Subcutaneous abdominal adipose tissue (tissue), 5 donors: ENCODE results near the gene PDXDC1.
"Not testable (repeated sequence)": the region's sequence is repeated elsewhere in the genome, so short reads cannot be mapped to it uniquely, and the experiment has no call there.

Experiments
- H3K27ac ChIP-seq: one replicate; pipeline ENCODE4 v1.7.0; 2013; ENCODE audit warnings: low read depth, mild to moderate bottlenecking, inconsistent platforms, low read length, moderate library complexity
- H3K27me3 ChIP-seq, 5 donors: one replicate each; pipeline ENCODE4 v1.7.0; 2013; ENCODE audit warnings: low read length in 5 of 5, inconsistent platforms in 1 of 5; ENCODE audit not compliant: control insufficient read depth in 5 of 5, insufficient read depth in 4 of 5
- H3K36me3 ChIP-seq, 5 donors: one replicate each; pipeline ENCODE4 v1.7.0; 2013; ENCODE audit warnings: low read length in 5 of 5; ENCODE audit not compliant: control insufficient read depth in 5 of 5, insufficient read depth in 5 of 5
- H3K4me1 ChIP-seq, 5 donors: one replicate each; pipeline ENCODE4 v1.7.0; 2013; ENCODE audit warnings: low read length in 5 of 5, mild to moderate bottlenecking in 3 of 5, moderate library complexity in 1 of 5; ENCODE audit not compliant: control insufficient read depth in 5 of 5, insufficient read depth in 5 of 5
- H3K4me3 ChIP-seq, 5 donors: one replicate each; pipeline ENCODE4 v1.7.0; 2013; ENCODE audit warnings: low read length in 5 of 5, low read depth in 1 of 5
- H3K9ac ChIP-seq, 5 donors: one replicate each; pipeline ENCODE4 v1.7.0; 2013; ENCODE audit warnings: low read length in 5 of 5, mild to moderate bottlenecking in 4 of 5, moderate library complexity in 3 of 5
- H3K9me3 ChIP-seq, 5 donors: one replicate each; pipeline ENCODE4 v1.7.0; 2013; ENCODE audit warnings: low read length in 5 of 5; ENCODE audit not compliant: control insufficient read depth in 5 of 5
- donor health status: healthy.
- donor health status: healthy.
- donor health status: healthy.
- donor health status: healthy.
- donor health status: healthy.

Gene PDXDC1

GRCh38 chr16:15049581-15050180 lies 74.9 kb downstream of the PDXDC1 start:
- H3K27me3 ChIP-seq, result no peaks in the 10 kb centered on the region
- peaks cover 1 to 23% (median 18%) of the 10 kb centered on the region in 5 donors for H3K4me1 ChIP-seq
- H3K4me3 ChIP-seq, result no peak overlapping the region
- peak overlapping the region in 1 of 5 donors; percentile 22 for H3K9ac ChIP-seq
- H3K36me3 ChIP-seq, result peaks cover 0 to 25% (median 19%) of the 10 kb centered on the region in 5 donors
- no peaks in the 10 kb centered on the region for H3K9me3 ChIP-seq
- no peak overlapping the region for H3K27ac ChIP-seq

- not testable (repeated sequence) for H3K9ac ChIP-seq, H3K9me3 ChIP-seq, H3K27me3 ChIP-seq, H3K27ac ChIP-seq, H3K4me3 ChIP-seq
- Histone ChIP-seq H3K36me3 (peaks cover 0 to 23% (median 17%) of the 10 kb centered on the region in 5 donors), H3K4me1 (peaks cover 1 to 30% (median 24%) of the 10 kb centered on the region in 5 donors)
These were observed 75.6 kb downstream of the PDXDC1 start for GRCh38 chr16:15050440-15050839.

GRCh38 chr16:15051387-15051951 lies 76.6 kb downstream of the PDXDC1 start:
- peaks cover 3 to 31% (median 30%) of the 10 kb centered on the region in 5 donors for H3K4me1 ChIP-seq
- H3K4me3 ChIP-seq, result no peak overlapping the region
- H3K36me3 ChIP-seq, result peaks cover 0 to 13% (median 10%) of the 10 kb centered on the region in 5 donors
- no peaks in the 10 kb centered on the region for H3K27me3 ChIP-seq
- no peaks in the 10 kb centered on the region for H3K9me3 ChIP-seq
- H3K27ac ChIP-seq, result no peak overlapping the region
- no peak overlapping the region for H3K9ac ChIP-seq

DNA sequence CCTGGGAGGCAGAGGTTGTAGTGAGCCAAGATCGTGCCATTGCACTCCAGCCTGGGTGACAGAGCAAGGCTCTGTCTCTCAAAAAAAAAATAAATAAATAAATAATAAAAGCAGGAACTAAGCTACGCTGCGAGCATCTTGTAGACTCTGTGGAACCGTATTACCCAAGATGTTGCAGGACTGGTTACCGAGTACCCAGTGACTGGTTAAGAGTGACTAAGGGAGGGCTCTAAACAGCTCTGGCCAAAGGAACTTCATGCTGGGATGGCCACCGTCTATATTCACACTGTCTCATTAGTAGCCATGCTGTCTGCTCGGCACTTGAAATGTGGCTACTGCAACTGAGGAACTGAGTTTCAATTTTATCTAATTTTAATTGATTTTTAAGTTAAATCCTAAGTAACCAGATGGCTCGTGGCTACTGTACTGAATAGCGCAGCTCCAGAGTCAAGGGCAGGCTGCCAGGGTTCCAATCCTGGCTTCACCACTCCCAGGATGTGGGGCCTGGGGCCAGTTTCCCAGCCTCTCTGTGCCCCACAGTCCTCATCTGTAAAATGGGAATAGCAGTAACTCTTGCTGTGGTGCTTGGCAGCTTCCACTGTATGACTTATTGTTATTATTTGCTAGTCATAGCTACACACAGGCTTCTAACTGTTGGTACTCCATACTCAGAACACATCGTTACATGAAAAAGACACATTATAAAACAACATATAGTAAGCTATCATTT lies 78.1 kb downstream of the PDXDC1 start:
- Histone ChIP-seq H3K9me3 (no peaks in the 10 kb centered on the region), H3K27me3 (no peaks in the 10 kb centered on the region), H3K4me3 (no peak overlapping the region), H3K27ac (no peak overlapping the region), H3K36me3 (no peaks in the 10 kb centered on the region), H3K4me1 (peaks cover 3 to 32% (median 31%) of the 10 kb centered on the region in 5 donors), H3K9ac (peak overlapping the region in 1 of 5 donors; percentile 24)

DNA sequence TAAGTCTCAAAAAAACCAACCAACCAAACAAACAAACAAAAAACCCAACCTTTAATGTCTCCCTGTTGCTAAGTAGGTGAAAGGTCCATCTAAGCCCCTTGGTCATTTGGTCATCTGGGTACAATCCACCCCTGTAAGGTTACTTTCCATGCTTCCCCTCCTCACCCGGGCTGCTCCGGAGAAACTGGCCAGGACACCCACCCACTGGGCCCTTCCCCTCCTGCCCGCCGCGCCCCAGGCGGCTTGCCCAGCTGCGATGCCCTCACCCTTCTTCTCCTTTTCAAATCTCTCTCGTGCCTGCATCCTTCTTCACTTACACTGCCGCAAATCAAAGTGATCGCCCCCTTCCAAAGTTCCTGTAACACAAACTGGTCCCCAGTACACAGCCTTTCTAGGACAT lies 79.1 kb downstream of the PDXDC1 start:
- peaks cover 0 to 4% (median 3%) of the 10 kb centered on the region in 5 donors for H3K36me3 ChIP-seq
- no peaks in the 10 kb centered on the region for H3K9me3 ChIP-seq
- H3K4me1 ChIP-seq, result peaks cover 3 to 32% (median 31%) of the 10 kb centered on the region in 5 donors
- H3K27ac ChIP-seq, result peak overlapping the region; percentile 84
- H3K4me3 ChIP-seq, result peak overlapping the region in 3 of 5 donors; percentile 11 to 91 (median 91)
- no peaks in the 10 kb centered on the region for H3K27me3 ChIP-seq
- peak overlapping the region in 1 of 5 donors; percentile 6 for H3K9ac ChIP-seq

DNA sequence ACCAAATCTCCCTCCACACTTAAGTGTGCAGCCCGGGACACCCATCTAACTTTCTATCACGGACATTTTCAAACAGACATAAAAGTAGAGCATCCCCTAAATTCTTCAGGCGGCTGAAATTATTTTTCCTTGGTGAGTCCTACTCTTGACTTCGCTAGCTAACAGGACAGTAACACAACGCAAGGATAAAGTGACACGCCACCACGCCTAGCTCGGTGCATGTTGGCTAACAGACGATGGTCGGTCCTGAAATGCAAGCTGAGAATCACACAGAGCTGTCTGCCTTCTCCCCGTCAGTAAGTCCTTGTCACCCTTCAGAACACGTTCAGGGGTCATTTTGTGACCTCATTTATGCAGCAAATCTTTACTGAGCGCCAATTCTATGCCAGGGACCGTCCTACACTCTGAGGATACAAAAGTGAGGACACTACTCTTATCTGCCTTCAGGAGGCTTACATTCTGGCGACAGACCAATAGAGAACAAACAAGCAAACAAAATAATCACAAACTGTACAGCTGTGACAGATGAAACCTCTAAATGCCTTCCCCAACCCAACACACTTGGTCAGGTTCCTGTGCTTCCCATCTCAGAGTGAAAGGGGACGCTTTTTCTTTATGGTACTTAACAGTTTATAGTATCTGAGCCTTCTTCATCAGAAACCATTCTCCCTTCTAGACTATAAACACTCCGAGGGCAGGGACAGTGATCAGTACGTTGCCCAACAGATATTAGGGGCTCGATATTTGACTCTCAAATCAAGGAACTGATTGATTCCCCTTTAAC lies 79.7 kb downstream of the PDXDC1 start:
- Histone ChIP-seq H3K9me3 (no peaks in the 10 kb centered on the region), H3K4me1 (peaks cover 3 to 31% (median 30%) of the 10 kb centered on the region in 5 donors), H3K9ac (peak overlapping the region; percentile 38 to 93 (median 89)), H3K36me3 (peaks cover 4 to 10% (median 8%) of the 10 kb centered on the region in 5 donors), H3K4me3 (peak overlapping the region; percentile 79 to 93 (median 91)), H3K27ac (peak overlapping the region; percentile 84), H3K27me3 (no peaks in the 10 kb centered on the region)

DNA sequence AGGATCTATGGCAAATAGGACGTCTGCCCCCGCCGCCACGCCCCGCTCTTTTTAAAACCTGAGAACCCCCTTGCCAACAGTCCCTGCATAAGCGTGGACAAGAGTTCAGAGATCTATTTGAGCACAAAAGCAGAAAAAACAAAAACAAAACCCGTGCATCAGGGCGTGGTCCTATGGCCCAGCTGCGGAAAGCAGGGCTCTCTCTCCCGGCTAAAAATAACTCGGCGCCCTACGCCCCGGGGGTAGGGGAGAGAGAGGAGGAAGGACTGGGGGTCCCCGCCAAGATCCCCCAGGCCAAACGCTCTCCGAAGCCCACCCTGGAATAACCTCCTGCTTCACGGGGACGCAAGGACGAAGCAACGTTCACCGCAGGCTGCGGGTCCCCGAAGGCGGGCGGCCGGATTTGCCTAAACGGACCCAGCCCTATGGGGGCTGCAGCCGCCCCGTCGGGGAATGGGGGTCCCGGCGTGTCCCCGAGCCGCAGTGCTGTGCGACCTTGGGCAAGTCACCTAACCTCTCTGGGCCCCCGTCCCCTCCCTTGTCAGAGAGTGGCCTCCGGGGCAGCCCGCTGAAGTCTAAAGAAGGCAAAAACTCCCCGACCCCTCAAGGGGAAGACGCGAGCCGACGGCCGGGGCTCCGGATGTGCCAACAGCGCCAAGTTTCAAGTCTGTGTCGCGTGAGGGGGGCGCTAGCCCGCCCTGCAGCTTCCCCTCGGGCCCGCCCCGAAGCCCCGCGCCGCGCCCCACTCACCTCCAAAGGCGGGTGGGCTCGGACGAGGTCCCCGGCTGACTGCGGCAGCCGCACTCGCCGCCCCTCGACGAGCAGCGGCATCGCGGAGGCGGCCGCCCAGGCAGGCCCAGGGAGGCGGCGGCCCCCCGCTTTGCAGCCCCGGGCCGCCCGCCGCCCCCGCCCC lies 80.6 kb downstream of the PDXDC1 start:
- peak overlapping the region; percentile 38 to 93 (median 89) for H3K9ac ChIP-seq

GRCh38 chr16:15057681-15058417 lies 83.0 kb downstream of the PDXDC1 start:
- no peak overlapping the region for H3K9ac ChIP-seq
- no peak overlapping the region for H3K27ac ChIP-seq
- H3K36me3 ChIP-seq, result peaks cover 15 to 42% (median 35%) of the 10 kb centered on the region in 5 donors
- no peaks in the 10 kb centered on the region for H3K27me3 ChIP-seq
- H3K9me3 ChIP-seq, result no peaks in the 10 kb centered on the region
- H3K4me1 ChIP-seq, result peaks cover 2 to 32% (median 27%) of the 10 kb centered on the region in 5 donors
- H3K4me3 ChIP-seq, result no peak overlapping the region

More for the DNA sequence above, 80.6 kb downstream of the PDXDC1 start:
- no peaks in the 10 kb centered on the region for H3K27me3 ChIP-seq
- peaks cover 5 to 18% (median 14%) of the 10 kb centered on the region in 5 donors for H3K36me3 ChIP-seq
- H3K4me3 ChIP-seq, result peak overlapping the region; percentile 79 to 93 (median 91)
- peaks cover 3 to 31% (median 29%) of the 10 kb centered on the region in 5 donors for H3K4me1 ChIP-seq
- H3K9me3 ChIP-seq, result no peaks in the 10 kb centered on the region
- H3K27ac ChIP-seq, result peak overlapping the region; percentile 84
